Neural progenitor cell (in vitro differentiated cells): ENCODE results near the gene KCNH1. TPM values are rescaled to one million over a fixed set of nuclear protein-coding genes. Genes with fewer than 3 reads are reported as not detected.

Source experiments
- DNase-seq: peaks from one replicate; pipeline ENCODE4 v3.0.0-alpha.2; 2016; ENCODE audit warnings: low spot score
- H2AFZ ChIP-seq: fragments of 200-600 bp; sonication (generic); replicated peaks from 2 replicates; pipeline ENCODE4 v1.6.1; 2016; ENCODE audit warnings: antibody characterized with exemption
- H3F3A ChIP-seq: fragments of 200-600 bp; sonication (generic); 2 replicates; pipeline ENCODE4 v1.6.1; 2016; ENCODE audit warnings: antibody characterized with exemption, low read depth
- H3K27ac ChIP-seq: fragments of 200-600 bp; sonication (generic); 2 replicates; pipeline ENCODE4 v1.5.1; 2016; ENCODE audit warnings: mild to moderate bottlenecking
- H3K27me3 ChIP-seq: fragments of 200-600 bp; sonication (generic); 2 replicates; pipeline ENCODE4 v1.6.1; 2016; ENCODE audit warnings: mild to moderate bottlenecking, moderate library complexity
- H3K36me3 ChIP-seq: fragments of 200-600 bp; sonication (generic); 2 replicates; pipeline ENCODE4 v1.5.1; 2016
- H3K4me1 ChIP-seq: fragments of 200-600 bp; sonication (generic); 2 replicates; pipeline ENCODE4 v1.6.1; 2016; ENCODE audit warnings: mixed run types
- H3K4me2 ChIP-seq: fragments of 200-600 bp; sonication (generic); 2 replicates; pipeline ENCODE4 v1.6.1; 2016
- H3K4me3 ChIP-seq: fragments of 200-600 bp; sonication (generic); 2 replicates; pipeline ENCODE4 v1.5.1; 2016
- H3K79me2 ChIP-seq: fragments of 200-600 bp; sonication (generic); 2 replicates; pipeline ENCODE4 v1.6.1; 2016; ENCODE audit warnings: low read depth
- H3K9ac ChIP-seq: fragments of 200-600 bp; sonication (generic); 2 replicates; pipeline ENCODE4 v1.6.1; 2016
- H3K9me3 ChIP-seq: fragments of 200-600 bp; sonication (generic); 2 replicates; pipeline ENCODE4 v1.5.1; 2016; ENCODE audit warnings: low read depth
- H4K20me1 ChIP-seq: fragments of 200-600 bp; sonication (generic); 2 replicates; pipeline ENCODE4 v1.6.1; 2016; ENCODE audit warnings: low read depth
- H3K27ac Mint-ChIP-seq: 3 replicates; pipeline ENCODE4 v1.8.0; 2021; ENCODE audit warnings: mixed read lengths
- H3K27me3 Mint-ChIP-seq: 2 replicates; pipeline ENCODE4 v1.8.0; 2022; ENCODE audit warnings: low read depth, mild to moderate bottlenecking, inconsistent platforms, moderate library complexity, mixed read lengths; ENCODE audit not compliant: insufficient read depth
- H3K36me3 Mint-ChIP-seq: 3 replicates; pipeline ENCODE4 v1.8.0; 2021; ENCODE audit warnings: mixed read lengths
- H3K4me1 Mint-ChIP-seq: 3 replicates; pipeline ENCODE4 v1.8.0; 2021; ENCODE audit warnings: mixed read lengths
- H3K4me3 Mint-ChIP-seq: 3 replicates; pipeline ENCODE4 v1.8.0; 2021; ENCODE audit warnings: mild to moderate bottlenecking, moderate library complexity, mixed read lengths
- H3K9me3 Mint-ChIP-seq: 3 replicates; pipeline ENCODE4 v1.8.0; 2020; ENCODE audit warnings: mixed read lengths
- EZH2 ChIP-seq: fragments of 200-600 bp; sonication (generic); IDR thresholded peaks from 2 replicates; pipeline ENCODE4 v1.6.1; 2017; ENCODE audit warnings: antibody characterized with exemption, mild to moderate bottlenecking, moderate library complexity
- EZH2phosphoT487 ChIP-seq: fragments of 200-600 bp; sonication (generic); IDR thresholded peaks from 2 replicates; pipeline ENCODE4 v1.6.1; 2017; ENCODE audit warnings: antibody characterized with exemption
- total RNA-seq: library from RNA; depleted of rRNA; stranded (reverse); fragments of >200 nt; gene quantifications from 2 replicates; pipeline ENCODE4 v1.2.3, GENCODE V29; 2015; ENCODE audit warnings: low replicate concordance
- TF ChIP-seq, protein P1 (sequence below): fragments of 200-600 bp; sonication (generic); IDR thresholded peaks from 2 replicates; pipeline ENCODE4 v1.5.1; 2017; ENCODE audit warnings: antibody characterized with exemption, mild to moderate bottlenecking

KCNH1 gene
- total RNA-seq, 1 donor from 2014 or later: 1.6 TPM

DNA sequence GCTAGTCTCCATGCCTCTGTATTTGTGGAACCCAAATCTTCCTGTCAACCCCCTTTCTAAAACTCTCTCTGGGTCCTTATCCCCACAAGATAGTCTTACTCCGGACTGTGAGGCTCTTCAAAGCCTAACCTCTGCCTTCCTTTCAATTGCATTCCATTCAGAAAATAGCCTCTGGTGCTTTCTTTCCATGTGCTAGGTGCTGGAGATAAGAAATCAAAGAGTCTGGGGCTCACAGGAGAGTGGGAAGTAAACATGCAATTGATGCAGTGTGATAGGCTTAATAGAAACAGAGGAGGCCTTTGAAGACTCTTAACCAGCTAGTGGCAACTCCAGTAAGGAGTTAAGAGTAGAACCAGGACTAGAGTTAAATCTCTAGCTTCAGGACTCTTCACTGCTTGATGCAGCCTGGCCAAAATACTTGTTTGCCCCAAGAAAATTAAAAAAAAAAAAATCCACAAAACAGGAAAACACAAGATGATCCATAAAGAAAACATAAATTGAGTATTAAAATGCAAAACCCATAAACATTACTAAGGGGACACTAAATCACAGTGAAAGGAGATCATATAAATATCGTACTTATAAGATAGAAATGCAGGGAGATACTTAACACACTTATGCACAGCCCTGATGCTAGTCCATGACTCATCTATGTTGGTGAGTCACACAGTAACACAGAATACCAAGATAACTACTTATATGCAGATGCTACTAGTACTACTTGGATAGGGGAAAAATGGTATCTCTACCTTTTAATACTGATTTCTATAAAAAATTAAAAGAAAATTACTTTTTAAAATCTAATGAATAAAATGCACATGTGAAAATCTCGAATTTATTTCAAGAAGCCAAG lies 341.5 kb downstream of the KCNH1 start:
- H3K4me3 Mint-ChIP-seq: no peak overlapping the region
- H3K36me3 Mint-ChIP-seq: no peaks in the 10 kb centered on the region
- H3K4me2 ChIP-seq: no peak overlapping the region

DNA sequence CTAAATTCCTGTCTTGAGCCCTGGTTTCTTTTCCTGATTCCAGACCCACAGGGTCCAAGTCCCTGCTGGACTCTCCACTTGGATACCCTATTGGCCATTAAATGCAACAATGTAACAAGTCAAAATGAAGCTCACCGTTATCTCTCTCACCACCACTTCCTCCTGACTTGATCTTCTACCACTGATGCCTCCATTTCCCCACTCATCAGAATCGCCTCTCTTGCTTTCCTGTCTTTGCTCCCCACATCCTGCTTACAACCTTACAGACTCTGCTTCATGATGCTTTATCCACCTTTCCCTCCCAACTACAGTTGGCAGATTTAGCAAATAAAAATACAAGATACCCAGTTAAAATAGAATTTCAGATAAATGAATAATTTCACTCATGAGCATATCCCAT lies 343.8 kb downstream of the KCNH1 start:
- no peak overlapping the region for H3K4me2 ChIP-seq
- no peaks in the 10 kb centered on the region for H3K4me1 ChIP-seq
- no peak overlapping the region for H3K4me3 ChIP-seq
- Mint-ChIP-seq H3K4me1 (peaks cover 4% of the 10 kb centered on the region), H3K36me3 (no peaks in the 10 kb centered on the region), H3K27ac (no peak overlapping the region), H3K9me3 (no peaks in the 10 kb centered on the region), H3K27me3 (no peaks in the 10 kb centered on the region), H3K4me3 (no peak overlapping the region)
- no peak for DNase-seq
- no peaks in the 10 kb centered on the region for H3K27me3 ChIP-seq
- TF ChIP-seq EZH2phosphoT487: no peak
- no peak for TF ChIP-seq EZH2
- TF ChIP-seq, protein P1, sequence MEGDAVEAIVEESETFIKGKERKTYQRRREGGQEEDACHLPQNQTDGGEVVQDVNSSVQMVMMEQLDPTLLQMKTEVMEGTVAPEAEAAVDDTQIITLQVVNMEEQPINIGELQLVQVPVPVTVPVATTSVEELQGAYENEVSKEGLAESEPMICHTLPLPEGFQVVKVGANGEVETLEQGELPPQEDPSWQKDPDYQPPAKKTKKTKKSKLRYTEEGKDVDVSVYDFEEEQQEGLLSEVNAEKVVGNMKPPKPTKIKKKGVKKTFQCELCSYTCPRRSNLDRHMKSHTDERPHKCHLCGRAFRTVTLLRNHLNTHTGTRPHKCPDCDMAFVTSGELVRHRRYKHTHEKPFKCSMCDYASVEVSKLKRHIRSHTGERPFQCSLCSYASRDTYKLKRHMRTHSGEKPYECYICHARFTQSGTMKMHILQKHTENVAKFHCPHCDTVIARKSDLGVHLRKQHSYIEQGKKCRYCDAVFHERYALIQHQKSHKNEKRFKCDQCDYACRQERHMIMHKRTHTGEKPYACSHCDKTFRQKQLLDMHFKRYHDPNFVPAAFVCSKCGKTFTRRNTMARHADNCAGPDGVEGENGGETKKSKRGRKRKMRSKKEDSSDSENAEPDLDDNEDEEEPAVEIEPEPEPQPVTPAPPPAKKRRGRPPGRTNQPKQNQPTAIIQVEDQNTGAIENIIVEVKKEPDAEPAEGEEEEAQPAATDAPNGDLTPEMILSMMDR: no peak
- H3K27ac ChIP-seq: no peak overlapping the region
- no peaks in the 10 kb centered on the region for H3K9me3 ChIP-seq
- no peak overlapping the region for H3K9ac ChIP-seq
- H3K36me3 ChIP-seq: no peaks in the 10 kb centered on the region
- H4K20me1 ChIP-seq: no peaks in the 10 kb centered on the region
- no peaks in the 10 kb centered on the region for H3F3A ChIP-seq
- H2AFZ ChIP-seq: no peak overlapping the region
- no peaks in the 10 kb centered on the region for H3K79me2 ChIP-seq

More for the DNA sequence above, 341.5 kb downstream of the KCNH1 start:
- Histone ChIP-seq H3K4me3 (no peak overlapping the region), H2AFZ (no peak overlapping the region), H3K4me1 (no peaks in the 10 kb centered on the region), H3K27ac (no peak overlapping the region), H3K36me3 (no peaks in the 10 kb centered on the region), H3K79me2 (no peaks in the 10 kb centered on the region), H3K27me3 (no peaks in the 10 kb centered on the region), H3F3A (no peaks in the 10 kb centered on the region), H3K9me3 (no peaks in the 10 kb centered on the region), H3K9ac (no peak overlapping the region), H4K20me1 (no peaks in the 10 kb centered on the region)
- TF ChIP-seq, protein P1: no peak
- TF ChIP-seq EZH2 (no peak), EZH2phosphoT487 (no peak)
- H3K27me3 Mint-ChIP-seq: no peaks in the 10 kb centered on the region
- H3K27ac Mint-ChIP-seq: no peak overlapping the region
- no peaks in the 10 kb centered on the region for H3K9me3 Mint-ChIP-seq
- peaks cover 4% of the 10 kb centered on the region for H3K4me1 Mint-ChIP-seq
- no peak for DNase-seq

DNA sequence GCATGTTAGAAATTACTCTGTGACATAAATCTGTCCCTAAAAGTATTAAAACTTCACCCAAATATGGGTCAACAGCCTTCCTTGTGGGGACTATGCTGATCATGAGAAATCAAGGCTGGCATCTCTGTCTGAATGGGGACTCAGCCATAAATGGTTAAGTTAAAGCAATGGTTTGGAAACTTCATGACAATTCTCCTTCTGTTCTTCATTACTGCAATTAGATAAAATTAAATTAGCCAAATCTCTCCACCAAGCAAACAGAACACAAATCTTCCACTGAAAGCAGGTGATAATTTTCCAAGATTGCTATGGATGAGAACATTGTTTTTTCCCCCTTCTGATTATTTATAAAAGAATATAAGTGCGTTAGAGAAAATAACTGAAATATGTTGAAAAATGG lies 346.1 kb downstream of the KCNH1 start:
- Mint-ChIP-seq H3K4me1 (peaks cover 4% of the 10 kb centered on the region), H3K27ac (no peak overlapping the region), H3K4me3 (no peak overlapping the region), H3K27me3 (peaks cover 2% of the 10 kb centered on the region), H3K9me3 (no peaks in the 10 kb centered on the region), H3K36me3 (no peaks in the 10 kb centered on the region)
- Histone ChIP-seq H4K20me1 (no peaks in the 10 kb centered on the region), H3K27me3 (no peaks in the 10 kb centered on the region), H3K79me2 (no peaks in the 10 kb centered on the region), H3K27ac (no peak overlapping the region), H3K4me1 (no peaks in the 10 kb centered on the region), H3F3A (no peaks in the 10 kb centered on the region), H3K36me3 (no peaks in the 10 kb centered on the region), H3K4me2 (no peak overlapping the region), H3K4me3 (no peak overlapping the region), H3K9me3 (no peaks in the 10 kb centered on the region), H3K9ac (no peak overlapping the region), H2AFZ (no peak overlapping the region)
- DNase-seq: no peak
- TF ChIP-seq EZH2phosphoT487: no peak

DNA sequence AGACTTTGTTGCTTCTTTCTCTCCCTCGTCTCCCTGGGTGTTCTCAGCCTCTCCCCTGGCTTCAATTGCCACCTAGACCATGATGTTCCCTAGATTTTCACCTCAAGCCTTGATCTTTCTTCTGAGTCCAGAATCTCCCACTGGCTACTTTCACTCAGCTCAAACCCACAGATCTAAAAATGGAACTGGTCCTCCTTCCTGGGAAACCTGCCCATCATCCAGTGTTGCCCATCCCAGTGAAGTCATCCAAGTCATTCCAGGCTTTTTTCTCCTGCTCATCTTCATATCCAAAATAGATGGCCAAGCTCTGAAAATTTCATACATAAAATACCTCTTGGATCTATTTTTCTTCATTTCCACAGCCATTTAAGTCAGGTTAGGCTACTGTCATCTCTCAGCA lies 347.4 kb downstream of the KCNH1 start:
- TF ChIP-seq EZH2phosphoT487 (no peak), EZH2 (no peak)
- TF ChIP-seq, protein P1: no peak
- H3K4me3 Mint-ChIP-seq: no peak overlapping the region
- H3K4me3 ChIP-seq: no peak overlapping the region
- no peaks in the 10 kb centered on the region for H4K20me1 ChIP-seq
- no peak overlapping the region for H3K27ac Mint-ChIP-seq
- H3K9ac ChIP-seq: no peak overlapping the region
- no peak overlapping the region for H3K4me2 ChIP-seq
- no peaks in the 10 kb centered on the region for H3K36me3 ChIP-seq
- H3K4me1 Mint-ChIP-seq: no peaks in the 10 kb centered on the region
- no peak overlapping the region for H2AFZ ChIP-seq
- H3K27me3 ChIP-seq: no peaks in the 10 kb centered on the region
- no peaks in the 10 kb centered on the region for H3K9me3 ChIP-seq
- no peak overlapping the region for H3K27ac ChIP-seq
- no peaks in the 10 kb centered on the region for H3F3A ChIP-seq
- no peak for DNase-seq
- no peaks in the 10 kb centered on the region for H3K79me2 ChIP-seq
- H3K4me1 ChIP-seq: no peaks in the 10 kb centered on the region
- no peaks in the 10 kb centered on the region for H3K9me3 Mint-ChIP-seq
- H3K27me3 Mint-ChIP-seq: peaks cover 3% of the 10 kb centered on the region
- no peaks in the 10 kb centered on the region for H3K36me3 Mint-ChIP-seq
